Sigmoid colon (tissue), 7 donors: ENCODE measurements around the gene DNAAF1. TPM values are rescaled to one million over a fixed set of nuclear protein-coding genes. Genes with fewer than 3 reads are reported as not detected.

Source experiments
- DNase-seq: peaks from one replicate; pipeline ENCODE4 v3.0.0-alpha.2; 2019
- H3K27ac ChIP-seq, 4 donors: fragments of 200-600 bp; sonication (generic); one replicate each; pipeline ENCODE4 v1.5.1; 2016 to 2019; ENCODE audit warnings: mild to moderate bottlenecking in 1 of 4
- H3K27me3 ChIP-seq, 3 donors: fragments of 200-600 bp; sonication (generic); one replicate each; pipeline ENCODE4 v1.5.1; 2019; ENCODE audit warnings: mild to moderate bottlenecking in 1 of 3
- H3K36me3 ChIP-seq, 4 donors: fragments of 200-600 bp; sonication (generic); one replicate each; pipeline ENCODE4 v1.5.1; 2016 to 2019
- H3K4me1 ChIP-seq, 4 donors: fragments of 200-600 bp; sonication (generic); one replicate each; pipeline ENCODE4 v1.5.1; 2017 to 2019
- H3K4me3 ChIP-seq, 4 donors: fragments of 200-600 bp; sonication (generic); one replicate each; pipeline ENCODE4 v1.5.1; 2017 to 2019; ENCODE audit warnings: mild to moderate bottlenecking in 2 of 4, moderate library complexity in 1 of 4
- H3K9me3 ChIP-seq, 4 donors: fragments of 200-600 bp in 3 of 4; sonication (generic) in 3 of 4; one replicate each; pipeline versions ENCODE4 v1.5.1 to v1.6.1; 2013 to 2019
- EP300 ChIP-seq, 4 donors: sonication (generic); formaldehyde crosslinking; IDR thresholded peaks; one replicate each; pipeline ENCODE4 v1.6.1; 2017; ENCODE audit warnings: antibody characterized with exemption in 4 of 4
- POLR2A ChIP-seq, 2 donors: fragments of 450-650 bp; IDR thresholded peaks; one replicate each; pipeline ENCODE4 v1.6.1; 2016; ENCODE audit warnings: antibody characterized with exemption in 2 of 2, mild to moderate bottlenecking in 2 of 2, moderate library complexity in 2 of 2
- POLR2AphosphoS5 ChIP-seq, 4 donors: sonication (generic); formaldehyde crosslinking; IDR thresholded peaks; one replicate each; pipeline ENCODE4 v1.6.1; 2017; ENCODE audit warnings: antibody characterized with exemption in 4 of 4
- WGBS, 2 donors: extraction: QIAGEN DNeasy Blood & Tissue Kit; methylation state at CpG; one replicate each; pipeline ENCODE4 v1.1.7; 2013; 5-methylcytosine and 5-hydroxymethylcytosine counted together
- intact Hi-C: fragments of 100-400 bp; cut with DNase I; formaldehyde crosslinking; loops from one replicate; pipeline ENCODE4 v1.15.1; 2023
- polyA plus RNA-seq, 3 donors: library from polyadenylated mRNA; stranded (reverse); fragments of 200-250 nt; gene quantifications; one replicate each; pipeline ENCODE4 v1.2.3, GENCODE V29; 2013
- total RNA-seq, 4 donors: library from RNA; depleted of rRNA; stranded (reverse); fragments of >200 nt; gene quantifications; one replicate each; pipeline ENCODE4 v1.1.0, GENCODE V29; 2016
- TF ChIP-seq, protein P1 (sequence below), 4 experiments: fragments of 450-650 bp in 3 of 4; fragments of 200-600 bp in 1 of 4; IDR thresholded peaks; one replicate each; pipeline ENCODE4 v1.5.1; 2016 to 2019; ENCODE audit warnings: antibody characterized with exemption in 4 of 4, mild to moderate bottlenecking in 3 of 4, moderate library complexity in 2 of 4
- donor health status: healthy with polysubstance abuse.
- donor health status: Bipolar disorder and iron deficiency.
- donor health status: healthy.

DNAAF1 gene
- total and polyA plus RNA-seq, 7 donors = 0.15 to 0.36 TPM; not detected in 5

DNA sequence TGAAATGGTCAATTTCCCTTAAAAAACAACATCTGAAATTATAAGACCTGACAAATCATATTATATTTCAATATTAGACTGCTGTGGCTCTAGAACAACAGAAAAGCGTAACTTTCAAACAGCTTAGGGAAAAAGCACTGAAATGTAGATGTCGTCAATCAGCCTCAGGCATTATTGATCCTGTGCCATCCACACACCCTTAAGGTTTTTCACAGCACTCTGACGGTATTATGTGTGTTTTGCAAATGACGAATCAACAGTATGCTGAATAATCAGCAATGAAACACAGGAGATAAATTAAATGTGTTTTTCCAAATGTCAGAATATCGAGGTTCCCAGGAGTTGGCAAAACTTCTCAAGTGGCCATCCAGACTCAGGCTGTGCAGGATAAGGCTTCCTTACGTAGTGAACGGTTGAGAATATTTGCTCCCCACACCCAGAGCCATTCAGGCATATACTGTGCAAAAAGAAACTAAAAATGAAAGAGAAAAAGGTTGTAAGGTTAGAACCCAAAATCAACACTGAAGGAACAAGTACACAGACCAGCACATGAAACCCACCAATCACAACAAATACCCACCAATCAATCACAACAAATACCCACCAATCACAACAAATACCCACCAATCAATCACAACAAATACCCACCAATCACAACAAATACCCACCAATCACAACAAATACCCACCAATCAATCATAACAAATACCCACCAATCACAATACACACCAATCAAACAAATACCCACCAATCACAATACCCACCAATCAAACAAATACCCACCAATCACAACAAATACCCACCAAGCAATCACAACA lies 20.6 kb upstream of the DNAAF1 start:
- 86 to 88% methylated on average over 7 of the region's 7 CpGs for WGBS, 2 donors
- no peaks in the 10 kb centered on the region for H3K27me3 ChIP-seq
- H3K36me3 ChIP-seq = peaks cover 0 to 38% (median 13%) of the 10 kb centered on the region in 4 donors
- H3K4me1 ChIP-seq = no peaks in the 10 kb centered on the region
- no peak for DNase-seq
- H3K4me3 ChIP-seq = no peak overlapping the region
- no peak for TF ChIP-seq EP300 (IDR thresholded peaks at IDR 0.05)
- TF ChIP-seq, protein P1, sequence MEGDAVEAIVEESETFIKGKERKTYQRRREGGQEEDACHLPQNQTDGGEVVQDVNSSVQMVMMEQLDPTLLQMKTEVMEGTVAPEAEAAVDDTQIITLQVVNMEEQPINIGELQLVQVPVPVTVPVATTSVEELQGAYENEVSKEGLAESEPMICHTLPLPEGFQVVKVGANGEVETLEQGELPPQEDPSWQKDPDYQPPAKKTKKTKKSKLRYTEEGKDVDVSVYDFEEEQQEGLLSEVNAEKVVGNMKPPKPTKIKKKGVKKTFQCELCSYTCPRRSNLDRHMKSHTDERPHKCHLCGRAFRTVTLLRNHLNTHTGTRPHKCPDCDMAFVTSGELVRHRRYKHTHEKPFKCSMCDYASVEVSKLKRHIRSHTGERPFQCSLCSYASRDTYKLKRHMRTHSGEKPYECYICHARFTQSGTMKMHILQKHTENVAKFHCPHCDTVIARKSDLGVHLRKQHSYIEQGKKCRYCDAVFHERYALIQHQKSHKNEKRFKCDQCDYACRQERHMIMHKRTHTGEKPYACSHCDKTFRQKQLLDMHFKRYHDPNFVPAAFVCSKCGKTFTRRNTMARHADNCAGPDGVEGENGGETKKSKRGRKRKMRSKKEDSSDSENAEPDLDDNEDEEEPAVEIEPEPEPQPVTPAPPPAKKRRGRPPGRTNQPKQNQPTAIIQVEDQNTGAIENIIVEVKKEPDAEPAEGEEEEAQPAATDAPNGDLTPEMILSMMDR (IDR thresholded peaks at IDR 0.05) = no peak
- TF ChIP-seq POLR2AphosphoS5 (IDR thresholded peaks at IDR 0.05) = no peak
- no peak for TF ChIP-seq POLR2A (IDR thresholded peaks at IDR 0.05)
- no peak overlapping the region for H3K27ac ChIP-seq
- H3K9me3 ChIP-seq = no peaks in the 10 kb centered on the region
- intact Hi-C loops = no loop called here

DNA sequence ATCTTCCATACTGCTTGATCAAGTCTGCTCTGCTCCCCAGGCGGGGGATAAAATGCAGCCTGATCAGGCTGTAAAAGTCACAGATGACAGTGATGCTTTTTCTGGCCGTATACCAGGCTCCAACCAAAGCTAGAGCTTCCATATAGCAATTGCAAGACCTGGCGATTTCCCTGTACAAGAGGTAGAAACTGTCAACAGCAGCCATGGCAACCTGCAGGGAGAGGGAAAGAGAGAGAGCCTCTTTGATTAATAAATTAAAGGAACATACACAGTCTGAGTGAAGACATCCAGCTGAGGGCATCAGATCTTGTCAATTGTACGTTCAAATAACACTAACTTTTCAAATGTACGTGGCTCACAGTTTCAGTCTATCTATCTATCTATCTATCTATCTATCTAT lies 14.0 kb upstream of the DNAAF1 start:
- no peak for DNase-seq
- Histone ChIP-seq H3K27ac (no peak overlapping the region), H3K4me1 (no peaks in the 10 kb centered on the region), H3K4me3 (no peak overlapping the region), H3K9me3 (no peaks in the 10 kb centered on the region), H3K27me3 (no peaks in the 10 kb centered on the region), H3K36me3 (peaks cover 0 to 32% (median 12%) of the 10 kb centered on the region in 4 donors)
- 80 to 89% methylated on average over 5 of the region's 5 CpGs for WGBS, 2 donors
- TF ChIP-seq EP300 (IDR thresholded peaks at IDR 0.05) = no peak
- TF ChIP-seq, protein P1 (IDR thresholded peaks at IDR 0.05) = no peak
- no peak for TF ChIP-seq POLR2A (IDR thresholded peaks at IDR 0.05)
- no peak for TF ChIP-seq POLR2AphosphoS5 (IDR thresholded peaks at IDR 0.05)
- intact Hi-C loops = no loop called here

DNA sequence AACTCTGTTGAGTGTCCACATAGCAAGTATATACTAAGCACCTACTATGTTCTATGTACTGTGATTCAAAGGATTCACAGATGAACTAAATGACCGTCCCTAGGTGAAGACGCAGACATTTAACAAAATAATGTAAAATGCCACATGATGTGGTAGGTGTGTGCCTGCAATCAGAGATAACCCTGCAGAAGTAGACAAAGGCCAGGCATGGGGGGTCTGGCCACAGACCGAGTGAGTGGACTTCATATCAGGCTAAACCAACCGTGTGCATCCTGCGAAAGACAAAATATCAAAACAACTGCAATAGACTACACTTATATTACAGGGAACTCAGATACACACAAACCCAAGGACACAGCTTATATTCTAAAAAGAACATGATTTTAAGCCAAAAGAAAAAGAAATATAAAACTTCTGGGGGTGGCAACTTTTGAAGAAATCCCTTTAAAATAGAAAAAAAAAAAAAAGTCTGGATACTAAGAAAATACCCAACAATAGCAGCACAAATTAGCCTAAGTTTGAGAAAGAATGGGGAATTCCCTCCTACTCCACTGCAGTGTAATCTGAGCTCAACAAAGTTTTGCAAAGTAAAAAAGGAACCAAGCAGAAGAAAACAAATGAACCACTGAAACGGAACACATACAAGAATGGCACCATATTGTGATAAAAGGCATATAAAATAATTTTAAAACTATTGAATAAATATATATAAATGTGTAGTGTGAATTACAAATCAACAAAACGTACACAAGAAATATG lies 12.4 kb upstream of the DNAAF1 start:
- H3K27me3 ChIP-seq = no peaks in the 10 kb centered on the region
- no peak overlapping the region for H3K27ac ChIP-seq
- TF ChIP-seq, protein P1 (IDR thresholded peaks at IDR 0.05) = no peak
- TF ChIP-seq EP300 (IDR thresholded peaks at IDR 0.05) (no peak), POLR2AphosphoS5 (IDR thresholded peaks at IDR 0.05) (no peak), POLR2A (IDR thresholded peaks at IDR 0.05) (no peak)
- intact Hi-C loops = no loop called here
- H3K9me3 ChIP-seq = no peaks in the 10 kb centered on the region
- H3K4me3 ChIP-seq = no peak overlapping the region
- WGBS, 2 donors = 90 to 93% methylated on average over 7 of the region's 7 CpGs
- DNase-seq = no peak
- H3K36me3 ChIP-seq = peaks cover 0 to 32% (median 9%) of the 10 kb centered on the region in 4 donors
- no peaks in the 10 kb centered on the region for H3K4me1 ChIP-seq

DNA sequence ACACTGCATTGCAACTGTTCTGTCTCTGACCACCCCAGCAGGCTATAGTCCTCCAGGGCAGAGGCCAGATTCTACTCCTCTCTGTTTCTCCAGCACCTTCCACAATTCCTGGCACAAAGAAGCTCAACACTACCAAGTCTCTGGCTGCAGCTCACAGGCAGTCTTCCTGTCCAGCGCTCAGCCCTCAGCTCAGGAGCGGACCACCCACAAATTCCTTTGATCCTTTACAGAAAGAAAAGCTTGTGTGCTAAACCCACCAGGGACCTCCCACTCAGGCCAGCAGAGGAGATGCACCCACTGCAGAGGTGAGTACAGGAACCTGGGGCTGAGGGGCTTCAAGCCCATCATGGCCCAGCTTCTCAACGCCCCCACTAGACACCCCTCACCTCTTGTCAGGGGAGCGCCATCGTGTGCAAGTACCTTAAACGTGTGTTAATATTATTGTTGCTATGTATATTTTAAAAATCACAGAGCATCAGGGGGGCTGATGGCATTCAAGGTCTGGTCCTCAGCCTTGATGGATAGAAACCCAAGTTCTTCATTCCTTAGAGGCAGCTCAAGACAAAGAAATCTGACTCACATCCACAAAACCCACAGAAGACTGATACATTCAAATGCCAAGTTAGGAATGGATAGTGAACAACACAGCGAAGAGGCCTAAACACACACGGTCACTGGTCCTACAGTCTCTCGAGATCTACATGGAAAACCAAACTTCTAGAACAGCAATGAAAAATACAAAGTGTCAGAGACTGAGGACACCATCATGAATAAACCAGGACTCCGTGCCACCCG lies 8.6 kb upstream of the DNAAF1 start:
- Histone ChIP-seq H3K27ac (no peak overlapping the region), H3K36me3 (no peaks in the 10 kb centered on the region), H3K27me3 (no peaks in the 10 kb centered on the region), H3K4me3 (no peak overlapping the region), H3K4me1 (no peaks in the 10 kb centered on the region), H3K9me3 (no peaks in the 10 kb centered on the region)
- no peak for DNase-seq
- 92 to 95% methylated on average over 11 of the region's 11 CpGs for WGBS, 2 donors
- intact Hi-C loops = no loop called here
- TF ChIP-seq POLR2AphosphoS5 (IDR thresholded peaks at IDR 0.05) = no peak
- TF ChIP-seq EP300 (IDR thresholded peaks at IDR 0.05) = no peak
- TF ChIP-seq, protein P1 (IDR thresholded peaks at IDR 0.05) = no peak
- TF ChIP-seq POLR2A (IDR thresholded peaks at IDR 0.05) = no peak
